NCI-H2171 (cell line): ENCODE results near the gene RIGI.
"Not testable (repeated sequence)": the region's sequence is repeated elsewhere in the genome, so short reads cannot be mapped to it uniquely, and the experiment has no call there.

ENCODE experiments used
- DNase-seq: peaks from one replicate; lab custom pipeline; 2025; lab: John Stamatoyannopoulos, UW

The RIGI gene

DNA sequence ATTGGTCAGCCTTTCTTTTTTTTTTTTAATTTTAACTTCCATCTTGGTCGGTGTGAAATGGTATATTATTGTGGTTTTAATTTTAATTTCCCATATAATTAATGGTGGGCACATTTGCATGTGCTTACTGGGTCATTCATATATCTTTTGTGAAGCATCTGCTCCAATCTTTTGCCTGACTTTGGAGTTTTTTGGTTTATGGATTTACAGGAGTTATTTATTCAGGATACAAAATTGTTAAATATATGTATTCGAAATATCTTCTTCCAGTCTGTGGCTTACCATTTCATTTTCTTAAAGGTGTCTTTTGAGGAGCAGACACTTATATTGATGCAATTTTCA lies 682 bp upstream of the RIGI start:
- no peak for DNase-seq

DNA sequence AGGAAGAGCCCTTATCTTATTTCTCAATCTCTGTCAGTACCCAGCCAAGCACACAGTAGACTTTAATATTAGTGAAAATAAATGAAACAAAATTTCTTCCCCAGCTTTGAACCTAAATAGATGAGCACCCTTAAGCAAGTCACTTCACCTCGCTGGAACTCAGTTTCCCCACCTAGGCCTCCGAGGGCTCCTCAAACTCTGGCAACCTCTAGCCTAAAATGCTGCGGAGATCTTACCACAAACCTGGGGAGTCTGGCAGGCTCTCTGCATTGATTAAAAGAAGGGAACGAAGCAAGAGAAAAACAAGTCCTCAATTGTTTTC lies 326 bp downstream of the RIGI start:
- no peak for DNase-seq

DNA sequence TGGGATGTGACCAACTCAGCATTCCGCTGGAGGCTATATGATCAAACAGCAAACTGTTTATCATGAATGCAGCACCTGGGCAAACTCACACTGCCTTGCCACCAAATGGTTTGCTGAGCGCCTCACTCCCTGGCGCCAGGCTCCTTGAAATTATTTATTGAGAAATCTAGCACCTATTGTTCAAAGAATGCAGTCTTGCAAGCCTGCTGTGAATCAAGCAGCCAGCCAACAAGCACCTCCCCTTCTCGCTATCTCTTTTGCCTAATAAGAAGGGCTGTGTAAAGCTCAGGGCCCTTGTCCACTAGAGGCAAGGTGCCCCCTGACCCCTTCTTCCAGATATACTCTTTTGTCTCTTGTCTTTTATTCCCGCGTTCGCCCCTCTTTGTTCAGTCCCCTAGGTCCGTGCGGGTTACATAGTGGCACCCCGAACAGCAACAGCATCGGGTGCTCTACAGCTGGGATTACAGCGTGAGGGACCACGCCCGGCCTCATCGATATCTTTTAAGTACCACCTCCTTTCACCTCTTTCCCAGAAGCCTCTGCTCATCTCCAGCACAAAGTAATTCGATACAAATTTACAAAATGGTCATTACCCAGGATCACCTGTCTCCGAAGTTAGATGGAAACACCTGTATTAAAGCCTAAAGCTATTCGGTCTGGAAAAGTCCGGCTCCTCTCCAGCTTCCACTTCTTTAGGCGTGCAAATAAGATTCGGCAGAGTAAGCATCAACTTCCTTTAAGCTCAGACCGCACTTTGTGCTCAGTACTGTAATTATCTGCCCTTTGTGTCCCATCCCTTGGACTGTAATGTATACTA lies 896 bp downstream of the RIGI start:
- no peak for DNase-seq

DNA sequence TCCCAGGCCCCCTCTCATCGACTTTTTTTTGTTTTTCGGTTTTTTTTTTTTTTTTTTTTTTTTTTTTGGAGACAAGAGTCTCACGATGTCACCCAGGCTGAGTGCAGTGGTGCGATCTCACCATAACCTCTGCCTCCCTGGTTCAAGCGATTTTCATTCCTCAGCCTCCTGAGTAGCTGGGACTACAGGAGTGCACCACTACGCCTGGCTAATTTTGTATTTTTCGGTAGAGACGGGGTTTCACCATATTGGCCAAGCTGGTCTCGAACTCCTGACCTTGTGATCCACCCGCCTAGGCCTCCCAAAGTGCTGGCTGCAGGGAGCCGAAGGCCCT lies 1.5 kb downstream of the RIGI start:
- DNase-seq = not testable (repeated sequence)

DNA sequence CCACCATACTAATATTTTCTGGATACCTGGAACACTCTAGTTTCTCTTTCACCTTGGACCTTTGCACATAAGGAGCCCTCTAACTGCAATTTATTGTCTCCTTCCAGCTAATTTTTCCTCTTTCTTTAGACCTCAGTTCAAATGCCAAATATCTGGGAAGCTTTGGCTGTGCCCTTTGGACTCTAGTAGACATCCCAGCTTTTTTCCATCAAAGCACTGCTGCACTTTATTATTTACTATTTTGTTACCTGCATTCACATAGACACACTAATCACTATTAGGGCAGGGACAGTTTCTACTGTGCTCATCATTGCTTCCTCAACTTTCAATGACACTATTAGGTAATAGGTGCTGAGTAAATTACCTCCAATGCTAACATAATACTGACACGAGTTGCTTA lies 2.1 kb downstream of the RIGI start:
- DNase-seq = no peak

DNA sequence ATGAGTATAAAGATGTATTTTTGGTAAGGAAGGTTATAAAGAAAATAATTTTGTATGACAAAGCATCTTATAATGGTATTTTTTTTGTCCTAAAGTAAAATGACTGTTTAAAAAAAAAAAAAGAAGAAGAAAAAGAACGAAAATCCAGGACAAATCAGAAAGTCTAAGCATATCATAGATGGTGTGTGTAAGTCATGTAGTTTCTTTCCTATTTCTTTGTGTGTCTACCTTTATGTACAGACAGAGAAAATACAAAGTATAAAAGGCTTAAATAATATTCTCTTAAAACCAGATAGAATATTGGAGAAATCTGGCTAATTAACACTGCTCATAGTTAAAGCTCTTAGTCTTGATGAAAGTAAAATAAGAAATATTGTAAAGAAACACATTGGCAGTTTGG lies 7.7 kb downstream of the RIGI start:
- no peak for DNase-seq

DNA sequence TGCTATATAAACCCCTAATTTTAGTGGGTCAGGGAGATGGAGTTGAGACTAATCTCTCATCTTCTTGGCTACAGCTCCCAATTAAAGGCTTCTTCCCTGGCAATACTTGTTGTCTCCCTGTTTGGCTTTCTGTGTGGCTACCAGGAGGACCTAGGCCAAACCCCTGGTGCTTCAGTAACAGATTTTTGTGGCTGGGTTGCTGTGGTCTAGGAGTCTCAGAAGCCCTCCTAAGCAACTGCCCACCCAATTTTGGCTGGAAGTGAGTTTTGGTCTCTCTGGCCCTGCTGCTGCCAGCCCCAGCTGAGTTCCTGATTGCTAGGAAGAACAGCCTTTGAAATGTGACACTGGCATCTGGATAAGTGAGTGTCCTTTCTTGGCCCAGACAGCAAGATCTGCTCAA lies 9.8 kb downstream of the RIGI start:
- no peak for DNase-seq

DNA sequence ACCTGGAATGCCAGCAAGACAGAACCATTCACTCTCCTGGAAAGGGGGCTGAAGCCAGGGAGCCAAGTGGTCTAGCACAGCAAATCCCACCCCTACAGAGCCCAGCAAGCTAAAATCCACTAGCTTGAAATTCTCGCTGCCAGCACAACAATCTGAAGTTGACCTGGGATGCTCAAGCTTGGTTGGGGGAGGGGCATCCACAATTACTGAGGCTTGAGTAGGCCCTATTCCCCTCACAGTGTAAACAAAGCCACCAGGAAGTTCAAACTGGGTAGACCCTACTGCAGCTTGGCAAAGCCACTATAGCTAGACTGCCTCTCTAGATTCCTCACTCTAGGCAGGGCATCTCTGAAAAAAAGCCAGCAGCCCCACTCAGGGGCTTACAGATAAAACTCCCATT lies 17.3 kb downstream of the RIGI start:
- DNase-seq = no peak

DNA sequence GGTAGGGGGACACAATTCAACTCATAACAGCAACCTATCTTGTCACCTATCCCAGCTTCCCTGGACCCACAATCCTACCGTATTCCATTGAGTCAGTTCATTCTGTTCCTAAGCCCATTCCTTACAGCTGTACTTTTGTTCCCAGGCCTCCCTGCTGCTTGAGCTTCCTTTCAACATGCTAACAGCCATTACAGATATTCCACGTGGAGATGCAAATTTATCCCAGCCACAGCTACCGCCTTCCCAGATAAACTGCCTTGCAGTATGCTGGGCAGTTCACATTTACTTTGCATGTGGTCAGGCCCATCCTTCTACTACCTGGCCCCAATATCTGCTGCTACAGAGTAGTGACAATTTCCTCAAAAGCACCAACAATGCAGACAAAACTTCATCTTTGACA lies 23.0 kb downstream of the RIGI start:
- DNase-seq = no peak

DNA sequence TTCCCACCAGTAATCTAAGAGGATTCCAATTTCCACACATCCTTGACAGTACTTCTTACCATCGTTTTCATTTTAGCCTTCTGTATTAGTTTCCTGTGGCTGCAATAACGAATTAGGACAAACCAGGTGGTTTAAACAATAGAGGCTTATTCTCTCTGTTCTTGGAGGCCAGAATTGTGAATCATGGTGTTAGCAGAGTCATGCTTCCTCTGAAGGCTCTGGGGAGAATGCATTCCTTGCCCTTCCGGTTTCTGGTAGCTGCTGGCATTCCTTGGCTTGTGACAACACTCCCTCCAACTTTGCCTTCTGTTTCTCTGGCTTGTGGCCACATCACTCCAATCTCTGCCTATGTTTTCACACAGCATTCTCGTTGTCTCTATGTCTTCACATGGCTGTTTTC lies 23.5 kb downstream of the RIGI start:
- DNase-seq = no peak

DNA sequence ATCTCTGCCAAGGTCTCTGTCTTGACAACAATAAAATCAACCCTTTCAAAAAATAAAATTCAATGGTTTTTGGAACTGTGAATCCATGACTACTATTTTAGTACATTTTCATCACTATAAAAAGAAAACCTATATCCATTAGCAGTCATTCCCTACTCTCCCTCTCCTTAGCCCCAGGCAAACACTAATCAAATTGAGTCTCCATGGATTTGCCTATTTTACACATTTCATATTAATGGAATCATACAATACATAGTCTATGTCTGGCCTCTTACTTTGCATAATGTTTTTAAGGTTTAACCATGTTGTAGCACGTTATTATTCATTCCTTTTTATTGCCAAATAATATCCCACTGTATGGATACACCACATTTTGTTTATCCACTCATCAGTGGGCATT lies 24.1 kb downstream of the RIGI start:
- no peak for DNase-seq

DNA sequence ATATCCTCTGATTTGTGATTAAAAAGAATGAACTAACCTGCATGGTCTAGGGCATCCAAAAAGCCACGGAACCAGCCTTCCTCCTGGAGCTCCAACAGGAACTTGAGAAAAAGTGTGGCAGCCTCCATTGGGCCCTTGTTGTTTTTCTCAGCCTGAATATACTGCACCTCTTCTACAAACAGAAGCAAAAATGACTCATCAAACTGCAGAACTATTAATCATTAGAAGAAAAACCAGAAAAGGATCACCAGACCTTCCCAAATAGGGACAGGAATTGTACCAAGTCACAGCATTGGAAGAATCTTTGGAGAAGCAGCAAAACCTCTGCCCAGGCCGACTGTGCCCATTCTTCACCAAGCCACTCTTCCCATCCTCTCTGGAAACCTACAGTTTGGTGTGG lies 25.2 kb downstream of the RIGI start:
- DNase-seq = no peak

DNA sequence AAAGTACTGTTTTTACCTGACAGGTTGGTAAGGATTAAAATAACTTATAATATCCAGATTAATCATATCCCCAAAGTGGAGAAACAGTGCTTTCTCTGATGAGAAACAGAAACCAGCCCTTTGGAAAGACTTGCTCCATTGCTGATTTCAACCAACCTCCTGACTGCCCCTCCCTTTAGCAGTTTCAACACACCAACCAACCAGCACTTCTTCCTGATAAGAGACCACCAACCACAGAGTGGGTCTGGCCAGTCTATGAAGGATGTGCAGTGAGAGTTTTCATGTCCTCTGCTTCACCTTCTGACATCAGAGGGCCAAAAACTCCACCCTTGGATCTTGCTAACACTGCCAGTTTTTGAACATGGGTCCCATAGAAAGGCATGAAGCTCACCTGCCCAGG lies 28.1 kb downstream of the RIGI start:
- DNase-seq = no peak

DNA sequence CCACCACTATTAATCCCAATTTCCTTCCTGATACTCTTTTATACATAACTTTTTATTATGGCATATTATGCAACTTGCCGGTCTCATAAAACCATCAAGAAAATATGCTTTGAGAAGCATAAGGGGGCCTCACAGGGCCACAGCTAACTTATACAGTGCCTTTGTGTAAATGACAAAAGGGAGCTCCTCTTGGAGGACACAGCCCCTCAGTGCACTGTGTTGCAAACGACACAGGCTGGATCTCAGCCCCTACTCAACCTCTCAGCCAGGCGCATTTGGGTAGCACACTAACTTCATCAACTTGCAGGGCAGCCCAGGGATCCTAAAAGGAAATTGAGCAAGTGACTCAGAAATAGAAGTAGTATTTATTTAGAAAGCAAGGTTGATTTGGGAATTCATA lies 35.4 kb downstream of the RIGI start:
- DNase-seq = no peak

DNA sequence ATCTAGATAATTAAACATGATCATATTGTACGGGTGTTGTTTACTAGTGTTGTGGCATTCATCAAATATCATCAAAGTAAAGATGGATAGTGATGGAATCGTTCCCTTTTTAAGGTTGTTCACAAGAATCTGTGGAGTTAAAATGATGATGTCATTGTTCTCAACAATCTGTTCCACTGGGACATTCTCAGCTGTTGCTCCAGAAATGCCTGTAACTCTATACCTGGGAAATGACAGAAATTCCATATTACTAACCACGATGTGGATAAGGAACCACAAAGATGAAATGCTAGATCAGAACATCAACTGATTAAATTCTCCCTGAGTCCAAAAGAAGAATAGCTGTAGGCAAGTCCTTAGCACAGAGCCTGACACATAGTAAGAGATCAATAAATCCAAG lies 38.0 kb downstream of the RIGI start:
- no peak for DNase-seq

DNA sequence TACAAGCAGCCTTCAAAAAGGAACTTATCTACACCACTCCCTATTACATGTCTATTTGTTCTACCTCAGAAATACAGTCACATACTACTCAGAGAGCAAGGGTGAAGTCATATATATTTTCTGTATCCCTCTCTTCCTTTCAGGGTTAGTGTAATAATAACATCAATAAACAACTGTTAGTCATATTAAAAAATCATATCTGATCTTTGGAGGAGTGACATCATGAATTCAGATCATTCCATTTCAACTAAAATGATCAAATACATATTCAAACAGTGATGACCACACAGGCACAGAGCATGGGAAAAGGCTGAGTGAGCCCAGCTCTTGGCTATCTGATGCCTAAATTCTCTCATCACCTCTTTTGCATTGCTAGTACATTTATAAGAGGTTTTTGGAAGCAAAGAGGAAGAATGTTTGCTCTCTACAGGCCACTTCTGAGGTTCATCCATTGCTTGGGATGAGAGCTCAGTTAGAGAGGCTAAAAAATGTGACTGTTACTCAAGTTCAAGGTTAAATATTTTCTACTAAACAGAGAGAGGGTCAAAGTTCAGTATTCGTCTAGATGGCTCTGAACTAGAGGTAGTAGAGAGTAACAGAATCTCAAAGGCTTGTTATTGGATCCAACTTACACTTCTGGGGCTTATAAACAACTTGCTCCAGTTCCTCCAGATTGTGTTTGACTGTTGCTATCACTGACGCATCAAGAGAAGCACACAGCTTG lies 39.0 kb downstream of the RIGI start:
- no peak for DNase-seq

DNA sequence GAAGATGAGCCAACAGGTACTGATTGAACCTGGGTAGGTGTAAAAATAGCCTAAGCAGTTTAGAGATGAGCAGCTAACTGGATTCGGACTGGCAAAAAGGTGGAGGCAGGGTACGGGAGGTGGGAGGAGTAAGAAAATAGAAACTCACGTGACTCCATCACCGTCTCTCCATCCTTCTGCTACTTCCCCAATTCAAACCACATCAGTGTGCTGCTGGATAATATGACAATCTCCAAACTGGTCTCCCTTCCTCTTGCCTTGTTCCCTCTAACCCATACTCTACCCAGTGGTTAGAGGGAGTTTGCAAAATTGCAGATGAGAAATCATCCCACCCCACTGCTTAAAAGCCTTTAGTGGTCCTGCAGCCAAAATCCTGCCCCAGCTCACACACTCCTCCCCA lies 42.7 kb downstream of the RIGI start:
- DNase-seq = no peak
